Peyer's patch (tissue), 4 donors: ENCODE data around the gene BARX2.
"Not testable (repeated sequence)": the region's sequence is repeated elsewhere in the genome, so short reads cannot be mapped to it uniquely, and the experiment has no call there.

ENCODE experiments used
- CTCF ChIP-seq, 6 experiments: fragments of 450-650 bp in 4 of 6; fragments of 200-600 bp in 2 of 6; sonication (generic) in 1 of 6; IDR thresholded peaks; one replicate each; pipeline ENCODE4 v1.5.1; 2017 to 2019; ENCODE audit warnings: antibody characterized with exemption in 6 of 6, mild to moderate bottlenecking in 3 of 6, moderate library complexity in 1 of 6
- POLR2A ChIP-seq, 2 donors: fragments of 450-650 bp; IDR thresholded peaks; one replicate each; pipeline ENCODE4 v1.5.1; 2017; ENCODE audit warnings: antibody characterized with exemption in 2 of 2, mild to moderate bottlenecking in 2 of 2, moderate library complexity in 2 of 2

GRCh38 chr11:129327708-129328107 is 47.9 kb upstream of the BARX2 start:
- TF ChIP-seq CTCF, POLR2A (IDR thresholded peaks at IDR 0.05): not testable (repeated sequence)
